NCI-H2196 (cell line): ENCODE measurements around the gene HOATZ.

Source experiments
- DNase-seq: peaks from one replicate; lab custom pipeline; 2025; ENCODE audit not compliant: unreplicated experiment; lab: John Stamatoyannopoulos, UW

Gene HOATZ

GRCh38 chr11:111521135-111521534 is 6.6 kb downstream of the HOATZ start:
- no peak for DNase-seq

- no peak for DNase-seq
These were observed 7.8 kb downstream of the HOATZ start for GRCh38 chr11:111522426-111522825.

GRCh38 chr11:111523343-111523742 is 8.8 kb downstream of the HOATZ start:
- DNase-seq: no peak

- no peak for DNase-seq
These were observed 9.5 kb downstream of the HOATZ start for GRCh38 chr11:111524056-111524455.

GRCh38 chr11:111525456-111525855 is 10.9 kb downstream of the HOATZ start:
- DNase-seq: no peak

GRCh38 chr11:111526501-111526900 is 11.9 kb downstream of the HOATZ start:
- DNase-seq: no peak

- DNase-seq: no peak
These were observed 12.7 kb downstream of the HOATZ start for GRCh38 chr11:111527279-111527678.

- DNase-seq: no peak
These were observed 14.0 kb downstream of the HOATZ start for GRCh38 chr11:111528557-111528956.

- no peak for DNase-seq
These were observed 15.5 kb downstream of the HOATZ start for GRCh38 chr11:111530091-111530490.

- DNase-seq: no peak
These were observed 16.6 kb downstream of the HOATZ start for GRCh38 chr11:111531136-111531535.

GRCh38 chr11:111531687-111532364 is 17.2 kb downstream of the HOATZ start:
- no peak for DNase-seq

GRCh38 chr11:111532365-111532709 is 17.8 kb downstream of the HOATZ start:
- DNase-seq: no peak

- DNase-seq: no peak
These were observed 20.7 kb downstream of the HOATZ start for GRCh38 chr11:111535281-111535680.

GRCh38 chr11:111537336-111537860 is 22.8 kb downstream of the HOATZ start:
- no peak for DNase-seq

GRCh38 chr11:111538407-111539114 is 24.0 kb downstream of the HOATZ start:
- no peak for DNase-seq

GRCh38 chr11:111539426-111540113 is 25.0 kb downstream of the HOATZ start:
- no peak for DNase-seq

GRCh38 chr11:111540114-111540936 is 25.7 kb downstream of the HOATZ start, which contains the start of gene LAYN:
Gene LAYN, plus strand, starts transcription at chr11:111540720. Its CDS starts 124 bp downstream, at chr11:111540844.
- no peak for DNase-seq

GRCh38 chr11:111540937-111541253 is 26.3 kb downstream of the HOATZ start:
- no peak for DNase-seq

GRCh38 chr11:111541254-111542061 is 26.9 kb downstream of the HOATZ start:
- no peak for DNase-seq

- DNase-seq: no peak
These were observed 28.2 kb downstream of the HOATZ start for GRCh38 chr11:111542606-111543275.
